Measurements from ENCODE around the gene ADAMTS7.
"Not testable (repeated sequence)": the region's sequence is repeated elsewhere in the genome, so short reads cannot be mapped to it uniquely, and the experiment has no call there.

ADAMTS7 gene

DNA sequence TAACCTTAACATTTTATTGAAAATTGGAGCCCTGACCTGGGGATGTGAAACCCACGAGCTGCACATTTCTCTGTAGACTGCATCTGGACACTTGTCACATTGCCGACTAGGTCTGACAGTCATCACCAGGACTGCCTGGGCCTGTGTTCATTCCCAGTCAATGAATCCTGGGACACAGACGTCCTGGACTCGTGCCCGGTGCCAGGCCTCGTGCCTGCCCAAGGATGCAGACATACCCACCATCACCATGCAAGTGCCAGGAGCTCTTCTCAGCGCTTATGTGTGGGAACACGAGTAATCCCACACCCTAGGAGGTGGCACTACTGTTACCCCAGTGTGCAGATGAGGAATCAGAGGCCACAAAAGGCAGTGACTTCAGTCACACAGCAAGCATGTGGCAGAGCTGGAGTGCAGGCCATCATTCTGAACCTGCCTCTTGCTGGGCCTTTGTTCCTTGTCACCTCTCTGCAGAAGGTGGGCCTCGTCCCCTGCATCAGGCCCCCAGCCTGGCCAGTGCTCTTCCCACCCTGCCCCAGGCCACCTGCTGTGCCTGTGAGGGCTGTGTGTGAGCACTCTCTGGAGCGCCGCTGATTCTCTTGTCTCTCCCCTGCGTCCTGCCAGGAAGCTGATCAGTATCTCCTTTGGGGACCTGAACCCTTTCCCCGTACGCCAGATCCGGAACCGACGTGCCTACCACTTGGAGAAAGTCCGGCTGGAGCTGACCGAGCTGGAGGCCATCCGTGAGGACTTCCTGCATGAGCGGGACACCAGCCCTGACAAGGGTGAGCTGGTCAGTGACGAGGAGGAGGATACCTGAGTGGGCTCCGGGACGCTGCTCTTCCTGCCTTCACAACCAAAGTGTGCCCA is 58.5 kb downstream of the ADAMTS7 start:
- no peaks in the 10 kb centered on the region for H3K36me3 ChIP-seq (replicated peaks)
- in situ Hi-C loops (cut with HindIII; ENCODE audit: low pct_ligation_motif_present, low sequenced_read_pairs) = no loop called here

DNA sequence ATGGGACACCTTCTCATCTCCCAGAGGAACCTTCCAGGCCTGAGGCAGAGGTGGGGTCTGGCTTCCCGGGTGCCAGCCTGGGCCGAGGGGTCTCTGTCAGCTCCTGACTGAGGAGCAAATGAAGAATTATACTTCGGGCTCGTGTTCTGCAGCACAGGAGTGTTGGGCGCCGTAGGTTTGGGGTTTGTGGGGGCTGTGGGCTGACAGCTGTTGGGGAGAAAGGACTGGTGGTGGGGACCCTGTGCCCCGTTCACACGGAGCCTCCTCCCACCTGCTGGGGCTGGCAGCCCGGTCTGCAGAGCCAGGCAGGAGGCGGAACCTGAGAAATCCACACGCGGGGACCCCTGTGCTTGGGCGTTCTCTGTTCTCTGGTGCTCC is 59.7 kb downstream of the ADAMTS7 start:
- TF ChIP-seq, protein P1, sequence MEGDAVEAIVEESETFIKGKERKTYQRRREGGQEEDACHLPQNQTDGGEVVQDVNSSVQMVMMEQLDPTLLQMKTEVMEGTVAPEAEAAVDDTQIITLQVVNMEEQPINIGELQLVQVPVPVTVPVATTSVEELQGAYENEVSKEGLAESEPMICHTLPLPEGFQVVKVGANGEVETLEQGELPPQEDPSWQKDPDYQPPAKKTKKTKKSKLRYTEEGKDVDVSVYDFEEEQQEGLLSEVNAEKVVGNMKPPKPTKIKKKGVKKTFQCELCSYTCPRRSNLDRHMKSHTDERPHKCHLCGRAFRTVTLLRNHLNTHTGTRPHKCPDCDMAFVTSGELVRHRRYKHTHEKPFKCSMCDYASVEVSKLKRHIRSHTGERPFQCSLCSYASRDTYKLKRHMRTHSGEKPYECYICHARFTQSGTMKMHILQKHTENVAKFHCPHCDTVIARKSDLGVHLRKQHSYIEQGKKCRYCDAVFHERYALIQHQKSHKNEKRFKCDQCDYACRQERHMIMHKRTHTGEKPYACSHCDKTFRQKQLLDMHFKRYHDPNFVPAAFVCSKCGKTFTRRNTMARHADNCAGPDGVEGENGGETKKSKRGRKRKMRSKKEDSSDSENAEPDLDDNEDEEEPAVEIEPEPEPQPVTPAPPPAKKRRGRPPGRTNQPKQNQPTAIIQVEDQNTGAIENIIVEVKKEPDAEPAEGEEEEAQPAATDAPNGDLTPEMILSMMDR (IDR thresholded peaks at IDR 0.05; ENCODE audit: low read depth, low read length, missing control alignments) = no peak
- no peak overlapping the region for H3K27ac ChIP-seq
- no peak overlapping the region for H3K4me3 ChIP-seq (ENCODE audit: low read depth, low read length)
- no peaks in the 10 kb centered on the region for H3K27me3 ChIP-seq (replicated peaks)
- no peaks in the 10 kb centered on the region for H3K36me3 ChIP-seq (replicated peaks)
- DNase-seq = no peak
- in situ Hi-C loops (cut with HindIII; ENCODE audit: low pct_ligation_motif_present, low sequenced_read_pairs) = no loop called here

More for the DNA sequence above, 58.5 kb downstream of the ADAMTS7 start:
- no peak overlapping the region for H3K4me3 ChIP-seq (ENCODE audit: low read depth, low read length)
- no peaks in the 10 kb centered on the region for H3K27me3 ChIP-seq (replicated peaks)
- H3K27ac ChIP-seq = no peak overlapping the region
- TF ChIP-seq, protein P1 (IDR thresholded peaks at IDR 0.05; ENCODE audit: low read depth, low read length, missing control alignments) = no peak
- DNase-seq = no peak

DNA sequence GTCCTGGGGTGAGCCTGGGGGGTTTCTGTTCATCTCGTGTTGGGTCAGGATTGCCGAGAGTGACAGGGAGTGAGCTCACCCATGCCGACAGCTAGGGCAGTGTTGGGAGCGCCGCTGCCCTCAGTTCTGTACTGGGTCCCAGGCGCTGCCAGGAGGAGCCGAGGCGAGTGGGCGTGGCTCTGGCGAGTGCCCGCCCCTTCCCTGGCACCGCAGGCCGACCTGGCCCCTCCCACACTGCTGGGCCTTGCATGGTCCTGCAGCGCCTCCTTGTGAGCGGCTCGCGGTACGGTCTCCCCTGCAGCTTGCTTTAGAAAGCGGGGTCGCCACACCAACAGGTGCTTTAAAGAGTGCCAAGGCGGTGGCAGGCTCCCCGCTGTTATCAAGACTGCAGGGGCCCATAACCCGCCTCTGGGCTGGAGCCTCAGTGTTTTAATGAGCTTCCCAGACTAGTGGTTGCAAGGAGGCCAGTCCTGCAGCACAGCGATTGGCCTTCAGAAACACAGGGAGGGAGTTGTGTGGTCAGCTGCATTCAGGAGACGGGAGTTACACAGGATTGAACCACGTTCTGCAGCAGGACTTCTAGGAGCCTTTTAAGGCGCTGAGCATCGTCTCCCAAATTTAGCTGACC is 60.2 kb downstream of the ADAMTS7 start:
- H3K36me3 ChIP-seq (replicated peaks); in situ Hi-C loops (cut with HindIII; ENCODE audit: low pct_ligation_motif_present, low sequenced_read_pairs); H3K27ac ChIP-seq; H3K27me3 ChIP-seq (replicated peaks); H3K4me3 ChIP-seq (ENCODE audit: low read depth, low read length): not testable (repeated sequence)
- peak; percentile 79 for DNase-seq
- TF ChIP-seq, protein P1 (IDR thresholded peaks at IDR 0.05; ENCODE audit: low read depth, low read length, missing control alignments) = peak; percentile 84

DNA sequence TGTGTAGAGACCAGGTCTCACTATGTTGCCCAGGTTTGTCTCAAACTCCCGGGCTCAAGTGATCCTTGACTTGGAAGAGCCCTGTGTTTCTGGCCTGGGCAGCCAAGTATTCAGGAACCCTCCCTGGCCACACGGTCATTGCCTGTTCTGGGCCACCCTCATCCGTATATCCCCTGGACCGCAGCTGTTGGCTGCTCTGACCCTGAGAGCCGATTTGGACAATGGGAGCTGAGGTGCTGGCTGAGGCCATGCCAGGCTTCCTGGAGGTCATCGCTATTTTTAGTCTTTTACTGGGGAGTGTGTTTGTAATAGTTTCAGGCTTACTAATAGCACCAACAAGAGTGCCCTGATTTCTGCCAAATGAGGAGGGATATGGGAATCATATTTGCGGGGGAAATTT is 60.7 kb downstream of the ADAMTS7 start:
- DNase-seq = no peak
- Histone ChIP-seq H3K4me3 (ENCODE audit: low read depth, low read length) (no peak overlapping the region), H3K27ac (no peak overlapping the region), H3K27me3 (replicated peaks) (no peaks in the 10 kb centered on the region), H3K36me3 (replicated peaks) (no peaks in the 10 kb centered on the region)
- TF ChIP-seq, protein P1 (IDR thresholded peaks at IDR 0.05; ENCODE audit: low read depth, low read length, missing control alignments) = no peak
- in situ Hi-C loops (cut with HindIII; ENCODE audit: low pct_ligation_motif_present, low sequenced_read_pairs) = no loop called here

DNA sequence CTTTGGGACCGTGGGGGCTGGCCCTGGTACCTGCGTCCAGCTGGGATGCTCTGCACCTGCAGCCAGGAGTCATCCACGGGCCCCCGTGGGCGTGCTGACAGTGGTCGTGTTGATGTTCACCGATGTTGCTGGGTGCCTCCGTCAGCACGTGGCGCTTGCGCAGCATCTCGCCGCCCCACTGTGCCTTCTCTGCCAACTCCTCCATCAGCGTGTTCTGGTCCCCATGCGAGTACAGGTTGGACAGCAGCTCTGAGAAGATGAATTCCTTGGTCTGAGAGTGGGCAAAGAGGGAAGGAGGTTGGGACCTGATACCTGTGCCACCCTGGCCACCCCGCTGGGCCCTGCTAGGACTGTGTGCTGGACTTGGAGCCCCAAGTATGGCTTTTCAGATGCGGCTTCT is 61.4 kb downstream of the ADAMTS7 start:
- Histone ChIP-seq H3K27me3 (replicated peaks) (no peaks in the 10 kb centered on the region), H3K4me3 (ENCODE audit: low read depth, low read length) (no peak overlapping the region), H3K27ac (no peak overlapping the region), H3K36me3 (replicated peaks) (no peaks in the 10 kb centered on the region)
- in situ Hi-C loops (cut with HindIII; ENCODE audit: low pct_ligation_motif_present, low sequenced_read_pairs) = no loop called here
- TF ChIP-seq, protein P1 (IDR thresholded peaks at IDR 0.05; ENCODE audit: low read depth, low read length, missing control alignments) = no peak
- DNase-seq = no peak

DNA sequence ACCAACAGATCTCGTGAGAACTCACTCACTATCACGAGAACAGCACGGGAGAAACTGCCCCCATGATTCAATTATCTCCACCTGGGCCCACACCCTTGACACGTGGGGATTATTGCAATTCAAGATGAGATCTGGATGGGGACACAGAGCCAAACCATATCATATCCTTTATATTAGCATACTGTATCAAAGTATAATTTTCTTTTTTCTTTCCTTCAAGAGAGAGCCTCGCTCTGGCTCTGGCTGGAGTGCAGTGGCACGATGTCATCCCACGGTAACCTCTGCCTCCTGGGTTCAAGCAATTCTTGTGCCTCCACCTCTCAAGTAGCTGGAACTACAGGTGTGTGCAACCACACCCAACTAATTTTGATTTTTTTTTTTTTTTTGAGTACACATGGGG is 63.4 kb downstream of the ADAMTS7 start:
- in situ Hi-C loops (cut with HindIII; ENCODE audit: low pct_ligation_motif_present, low sequenced_read_pairs); H3K4me3 ChIP-seq (ENCODE audit: low read depth, low read length); H3K36me3 ChIP-seq (replicated peaks); H3K27me3 ChIP-seq (replicated peaks); DNase-seq; H3K27ac ChIP-seq: not testable (repeated sequence)

DNA sequence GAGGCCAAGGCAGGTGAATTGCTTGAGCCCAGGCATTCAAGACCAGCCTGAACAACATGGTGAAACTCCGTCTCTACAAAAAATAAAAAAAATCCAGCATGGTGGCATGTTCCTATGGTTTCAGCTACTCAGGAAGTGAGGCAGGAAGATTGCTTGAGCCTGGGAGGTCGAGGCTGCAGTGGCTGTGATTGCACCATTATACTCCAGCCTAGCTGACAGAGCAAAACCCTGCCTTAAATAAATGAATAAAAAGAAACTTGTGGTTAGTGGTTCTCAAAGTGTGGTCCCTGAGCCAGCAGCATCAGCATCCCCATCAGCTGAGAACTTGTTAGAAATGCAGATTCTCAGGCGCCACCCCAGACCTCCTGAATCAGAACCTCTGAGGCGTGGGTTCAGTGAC is 69.6 kb downstream of the ADAMTS7 start:
- in situ Hi-C loops (cut with HindIII; ENCODE audit: low pct_ligation_motif_present, low sequenced_read_pairs); H3K4me3 ChIP-seq (ENCODE audit: low read depth, low read length); H3K36me3 ChIP-seq (replicated peaks); H3K27me3 ChIP-seq (replicated peaks); H3K27ac ChIP-seq; DNase-seq: not testable (repeated sequence)
